Activated T-helper 2 cell treated with anti-CD3 and anti-CD28 coated beads, Interferon-gamma antibody, Interleukin-2, Interleukin-4, amounts not matched to agents 10 μg/mL and 5 μg/mL and 100 μg/mL, durations not matched to agents 14 hours and 24 hours and 36 hours (primary cell): Measurements from ENCODE around the gene UNC5A. TPM values are rescaled to one million over a fixed set of nuclear protein-coding genes. Genes with fewer than 3 reads are reported as not detected.

ENCODE experiments used
- DNase-seq: peaks from one replicate; pipeline ENCODE4 v3.0.0; 2021; ENCODE audit warnings: low spot score
- H3K27ac Mint-ChIP-seq: one replicate; pipeline ENCODE4 v1.8.0; 2021; ENCODE audit warnings: mixed read lengths
- H3K27me3 Mint-ChIP-seq: one replicate; pipeline ENCODE4 v1.8.0; 2021; ENCODE audit warnings: low read depth, mixed read lengths
- H3K36me3 Mint-ChIP-seq: one replicate; pipeline ENCODE4 v1.8.0; 2021; ENCODE audit warnings: low read depth, mixed read lengths
- H3K4me1 Mint-ChIP-seq: one replicate; pipeline ENCODE4 v1.8.0; 2021; ENCODE audit warnings: low read depth, mixed read lengths
- H3K4me3 Mint-ChIP-seq: one replicate; pipeline ENCODE4 v1.8.0; 2021; ENCODE audit warnings: low read depth, mild to moderate bottlenecking, moderate library complexity, mixed read lengths
- H3K9me3 Mint-ChIP-seq: one replicate; pipeline ENCODE4 v1.8.0; 2021; ENCODE audit warnings: mixed read lengths
- intact Hi-C: fragments of 100-400 bp; cut with micrococcal nuclease; formaldehyde crosslinking; loops from one replicate; pipeline ENCODE4 v1.15.1; 2023
- total RNA-seq: library from RNA; stranded (reverse); gene quantifications from 2 replicates; pipeline ENCODE4 v1.2.3, GENCODE V29; 2022

The UNC5A gene
- total RNA-seq, 1 donor from 2014 or later = not detected

- intact Hi-C loops = no loop called here
Observed at GRCh38 chr5:176788091-176788490, 22.3 kb upstream of the UNC5A start.

DNA sequence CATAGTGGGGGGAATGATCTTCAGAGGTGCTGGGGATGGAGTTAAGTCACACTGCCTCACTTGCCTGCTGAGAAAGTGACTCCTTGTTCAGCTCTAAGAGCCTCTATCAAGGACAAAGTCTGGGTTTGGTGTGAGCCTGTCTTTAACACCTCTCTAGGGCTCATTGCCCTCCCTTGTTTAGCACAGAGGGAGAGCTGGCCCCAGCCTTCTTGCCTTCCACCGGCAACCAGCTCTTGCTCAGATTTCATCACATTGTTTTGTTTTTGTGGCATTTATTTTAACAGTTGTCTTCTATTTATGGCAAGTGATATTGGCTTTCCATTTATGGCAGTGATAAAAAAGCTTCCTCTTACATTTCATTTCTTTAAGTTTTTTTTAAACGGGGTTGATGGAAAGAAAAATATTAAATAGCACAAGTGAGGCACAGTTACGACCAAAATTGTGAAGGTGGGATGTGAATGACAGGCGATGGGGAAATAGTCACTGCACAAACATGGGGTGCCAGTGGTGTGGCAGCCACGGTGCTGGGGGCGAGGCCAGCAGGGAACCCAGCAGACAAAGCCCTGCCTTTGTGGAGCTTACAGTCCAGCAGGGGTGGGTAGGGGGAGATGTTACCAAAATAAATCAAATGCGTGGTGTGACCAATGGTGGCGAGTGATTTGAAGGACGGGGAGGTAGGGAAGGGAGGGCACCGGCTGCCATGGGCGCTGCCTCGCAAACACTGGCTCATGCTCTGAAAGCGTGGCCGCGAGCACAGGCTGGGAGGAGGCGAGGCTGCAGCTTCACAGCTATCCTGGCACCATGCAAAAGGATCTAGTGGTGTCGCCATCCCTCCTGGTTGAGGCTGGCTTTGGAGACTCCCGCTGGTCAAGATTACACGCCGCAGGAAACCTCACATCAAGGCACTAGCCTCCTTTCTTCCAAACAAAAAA, 21.2 kb upstream of the UNC5A start:
- Mint-ChIP-seq H3K27me3 (peaks cover 17% of the 10 kb centered on the region), H3K36me3 (no peaks in the 10 kb centered on the region), H3K4me1 (no peaks in the 10 kb centered on the region), H3K4me3 (no peak overlapping the region), H3K9me3 (no peaks in the 10 kb centered on the region), H3K27ac (no peak overlapping the region)
- no peak for DNase-seq
- intact Hi-C loops = no loop called here

More at GRCh38 chr5:176788091-176788490, 22.3 kb upstream of the UNC5A start:
- no peak for DNase-seq
- no peak overlapping the region for H3K27ac Mint-ChIP-seq
- H3K9me3 Mint-ChIP-seq = no peaks in the 10 kb centered on the region
- H3K27me3 Mint-ChIP-seq = peaks cover 15% of the 10 kb centered on the region
- no peak overlapping the region for H3K4me3 Mint-ChIP-seq
- no peaks in the 10 kb centered on the region for H3K36me3 Mint-ChIP-seq
- no peaks in the 10 kb centered on the region for H3K4me1 Mint-ChIP-seq

DNA sequence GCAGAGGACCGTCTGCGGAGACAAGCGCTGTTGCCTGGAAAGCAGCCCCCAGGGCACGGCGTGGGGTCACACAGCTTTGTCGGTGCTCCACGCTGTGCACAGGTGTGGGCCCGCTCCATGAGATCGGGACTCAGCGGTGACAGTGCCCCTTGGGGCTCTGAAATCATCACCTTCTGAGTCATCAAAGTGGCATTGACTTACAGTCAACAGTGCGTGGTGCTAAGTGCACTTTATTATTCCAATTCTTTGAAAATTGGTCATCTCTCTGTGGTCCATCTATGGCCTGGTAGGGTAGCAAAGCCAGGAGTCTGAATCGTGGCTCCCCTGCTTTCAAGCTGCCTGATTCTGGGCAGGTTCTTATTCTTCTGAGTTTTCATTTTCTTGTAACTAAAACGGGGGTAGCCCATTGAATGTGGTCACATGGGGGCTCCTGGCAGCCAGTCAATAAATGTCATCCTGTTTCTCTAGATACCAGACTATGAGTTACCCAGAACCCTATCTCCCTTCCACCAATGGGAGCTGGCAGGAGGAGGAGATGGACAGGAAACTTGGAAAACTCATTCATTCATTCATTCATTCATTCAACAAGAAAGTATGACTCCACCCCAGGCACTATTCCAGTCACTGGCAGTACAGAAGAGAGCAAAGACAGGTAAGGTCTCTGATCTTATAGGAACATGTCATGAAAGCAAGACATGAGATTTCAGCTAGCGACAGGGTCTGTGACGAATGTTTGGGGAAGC, 20.3 kb upstream of the UNC5A start:
- Mint-ChIP-seq H3K36me3 (no peaks in the 10 kb centered on the region), H3K4me3 (no peak overlapping the region), H3K27me3 (peaks cover 18% of the 10 kb centered on the region), H3K9me3 (no peaks in the 10 kb centered on the region), H3K4me1 (no peaks in the 10 kb centered on the region), H3K27ac (no peak overlapping the region)
- intact Hi-C loops = no loop called here
- DNase-seq = no peak

DNA sequence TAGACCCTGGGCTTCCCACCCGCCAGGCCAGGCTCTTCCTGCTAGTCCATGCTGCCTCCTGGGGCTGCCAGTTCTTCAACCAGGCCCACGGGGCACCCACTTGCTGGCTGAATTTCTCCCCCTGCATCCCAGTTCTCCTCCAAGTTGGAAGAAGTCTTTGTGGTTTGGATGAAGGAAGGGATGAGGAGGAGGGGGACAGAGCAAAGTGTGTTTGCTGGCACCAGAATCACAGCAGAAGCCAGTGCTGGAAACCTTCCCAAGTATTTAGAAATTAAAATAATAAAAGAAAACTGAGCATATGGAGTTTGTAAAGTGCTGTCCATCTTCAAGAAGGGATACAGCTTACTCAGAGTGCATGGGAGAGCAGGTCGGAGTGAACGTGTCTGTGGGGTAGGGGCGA, 19.4 kb upstream of the UNC5A start:
- Mint-ChIP-seq H3K4me3 (no peak overlapping the region), H3K9me3 (no peaks in the 10 kb centered on the region), H3K36me3 (no peaks in the 10 kb centered on the region), H3K27ac (no peak overlapping the region), H3K27me3 (peaks cover 20% of the 10 kb centered on the region), H3K4me1 (no peaks in the 10 kb centered on the region)
- DNase-seq = no peak
- intact Hi-C loops = no loop called here

DNA sequence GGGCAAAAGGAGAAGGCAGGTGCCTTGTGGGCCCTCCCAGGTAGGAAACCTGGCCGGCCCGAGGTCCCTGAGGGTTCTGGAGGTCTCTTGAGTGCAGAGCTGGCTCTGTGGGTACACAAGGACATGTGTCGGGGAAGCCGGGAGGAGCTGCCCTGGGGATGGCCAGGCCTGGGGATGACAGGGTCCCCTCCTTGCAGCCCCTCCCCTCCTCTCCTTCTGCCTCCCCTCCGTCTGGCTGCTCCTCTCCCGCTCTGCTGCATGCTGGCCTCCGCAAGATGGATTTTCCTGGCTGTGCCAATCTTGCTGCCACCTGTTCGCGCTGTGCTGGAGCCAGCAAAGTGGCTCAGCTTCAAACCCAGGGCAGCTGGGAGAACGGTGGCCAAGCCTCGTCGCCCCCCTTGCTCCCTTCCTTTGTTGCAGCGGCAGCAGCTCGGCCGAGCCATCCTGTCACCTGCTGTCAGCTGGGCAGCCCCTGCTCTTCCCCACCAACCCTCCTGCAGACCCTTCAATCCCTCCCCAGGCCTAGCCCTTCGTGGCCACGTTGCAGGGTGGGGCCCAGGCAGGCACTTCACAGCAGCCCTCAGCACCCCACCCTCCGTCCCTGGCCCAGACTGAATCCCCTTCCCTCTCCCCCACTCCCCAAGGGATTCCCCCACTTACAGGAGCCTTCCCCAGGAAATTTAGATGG, 17.6 kb upstream of the UNC5A start:
- H3K9me3 Mint-ChIP-seq = no peaks in the 10 kb centered on the region
- H3K4me3 Mint-ChIP-seq = no peak overlapping the region
- H3K27me3 Mint-ChIP-seq = peaks cover 27% of the 10 kb centered on the region
- no peak overlapping the region for H3K27ac Mint-ChIP-seq
- H3K4me1 Mint-ChIP-seq = no peaks in the 10 kb centered on the region
- no peaks in the 10 kb centered on the region for H3K36me3 Mint-ChIP-seq
- no peak for DNase-seq
- intact Hi-C loops = no loop called here

GRCh38 chr5:176793343-176793699, 17.0 kb upstream of the UNC5A start:
- Mint-ChIP-seq H3K9me3 (no peaks in the 10 kb centered on the region), H3K27me3 (peaks cover 27% of the 10 kb centered on the region), H3K4me3 (no peak overlapping the region), H3K36me3 (no peaks in the 10 kb centered on the region), H3K27ac (no peak overlapping the region), H3K4me1 (no peaks in the 10 kb centered on the region)
- DNase-seq = no peak
- intact Hi-C loops = no loop called here

DNA sequence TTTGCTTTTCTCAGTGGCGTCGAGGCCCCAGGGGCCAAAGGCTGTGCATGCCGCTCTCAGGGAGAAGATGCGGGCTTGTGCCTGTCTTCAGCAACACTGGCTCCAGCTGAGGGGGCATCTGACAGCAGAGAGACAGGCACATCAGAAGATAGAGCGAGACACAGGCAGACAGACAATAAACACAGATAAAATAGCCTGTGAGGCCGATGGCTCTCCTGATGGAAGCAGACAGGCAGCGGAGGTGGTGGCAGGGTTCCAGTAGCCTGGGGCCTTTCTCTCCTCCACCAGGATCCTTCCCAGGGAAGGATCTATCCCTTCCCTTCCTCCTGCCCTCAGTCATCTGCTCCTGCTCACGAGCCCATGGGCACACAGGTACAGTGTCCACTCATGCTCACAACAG, 16.6 kb upstream of the UNC5A start:
- intact Hi-C loops = no loop called here
- H3K36me3 Mint-ChIP-seq = no peaks in the 10 kb centered on the region
- no peak overlapping the region for H3K27ac Mint-ChIP-seq
- no peak overlapping the region for H3K4me3 Mint-ChIP-seq
- no peaks in the 10 kb centered on the region for H3K4me1 Mint-ChIP-seq
- H3K27me3 Mint-ChIP-seq = peaks cover 27% of the 10 kb centered on the region
- DNase-seq = no peak
- no peaks in the 10 kb centered on the region for H3K9me3 Mint-ChIP-seq

- no peak overlapping the region for H3K27ac Mint-ChIP-seq
- H3K36me3 Mint-ChIP-seq = no peaks in the 10 kb centered on the region
- H3K27me3 Mint-ChIP-seq = peaks cover 21% of the 10 kb centered on the region
- intact Hi-C loops = no loop called here
- H3K9me3 Mint-ChIP-seq = no peaks in the 10 kb centered on the region
- H3K4me1 Mint-ChIP-seq = no peaks in the 10 kb centered on the region
- no peak overlapping the region for H3K4me3 Mint-ChIP-seq
- DNase-seq = no peak
Observed at GRCh38 chr5:176794509-176794908, 15.8 kb upstream of the UNC5A start.

GRCh38 chr5:176796411-176796810, 13.9 kb upstream of the UNC5A start:
- no peaks in the 10 kb centered on the region for H3K9me3 Mint-ChIP-seq
- H3K27ac Mint-ChIP-seq = no peak overlapping the region
- H3K4me3 Mint-ChIP-seq = no peak overlapping the region
- no peaks in the 10 kb centered on the region for H3K36me3 Mint-ChIP-seq
- no peak for DNase-seq
- no peaks in the 10 kb centered on the region for H3K4me1 Mint-ChIP-seq
- H3K27me3 Mint-ChIP-seq = peaks cover 15% of the 10 kb centered on the region
- intact Hi-C loops = no loop called here

DNA sequence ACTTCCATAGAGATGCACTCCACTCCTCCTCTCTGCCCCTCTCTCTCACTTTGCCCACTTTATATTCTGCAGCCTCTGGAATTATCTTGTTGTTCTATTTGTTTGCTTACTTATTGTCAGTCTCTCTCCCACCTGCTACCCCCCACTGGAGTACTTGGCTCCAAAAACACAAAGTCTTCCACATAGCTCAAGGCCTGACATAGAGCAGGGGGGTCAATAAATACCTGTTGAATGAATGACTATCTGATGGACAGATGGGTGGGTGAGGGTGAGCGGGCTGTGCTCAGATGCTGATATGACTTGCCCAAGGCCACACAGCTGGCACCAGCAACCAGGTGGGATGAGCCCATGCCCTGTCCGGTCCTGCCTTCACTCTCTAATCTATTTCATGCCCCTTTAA, 13.4 kb upstream of the UNC5A start:
- no peaks in the 10 kb centered on the region for H3K36me3 Mint-ChIP-seq
- no peak for DNase-seq
- H3K27ac Mint-ChIP-seq = no peak overlapping the region
- H3K9me3 Mint-ChIP-seq = no peaks in the 10 kb centered on the region
- intact Hi-C loops = no loop called here
- H3K27me3 Mint-ChIP-seq = peaks cover 15% of the 10 kb centered on the region
- H3K4me1 Mint-ChIP-seq = no peaks in the 10 kb centered on the region
- no peak overlapping the region for H3K4me3 Mint-ChIP-seq

- Mint-ChIP-seq H3K27ac (no peak overlapping the region), H3K9me3 (no peaks in the 10 kb centered on the region), H3K36me3 (no peaks in the 10 kb centered on the region), H3K27me3 (peaks cover 15% of the 10 kb centered on the region), H3K4me3 (no peak overlapping the region), H3K4me1 (no peaks in the 10 kb centered on the region)
- intact Hi-C loops = no loop called here
- DNase-seq = no peak
Observed at GRCh38 chr5:176797456-176798050, 12.8 kb upstream of the UNC5A start.

GRCh38 chr5:176798086-176798876, 12.1 kb upstream of the UNC5A start:
- H3K4me1 Mint-ChIP-seq = no peaks in the 10 kb centered on the region
- H3K27ac Mint-ChIP-seq = no peak overlapping the region
- peaks cover 15% of the 10 kb centered on the region for H3K27me3 Mint-ChIP-seq
- H3K36me3 Mint-ChIP-seq = no peaks in the 10 kb centered on the region
- H3K4me3 Mint-ChIP-seq = no peak overlapping the region
- H3K9me3 Mint-ChIP-seq = no peaks in the 10 kb centered on the region
- intact Hi-C loops = no loop called here
- no peak for DNase-seq
